Glutamatergic neuron (in vitro differentiated cells): ENCODE results near the gene PARM1. TPM values are rescaled to one million over a fixed set of nuclear protein-coding genes. Genes with fewer than 3 reads are reported as not detected.

ENCODE experiments used
- DNase-seq: peaks from one replicate; pipeline ENCODE4 v3.0.0; 2022
- H3K27ac Mint-ChIP-seq: one replicate; pipeline ENCODE4 v1.8.0; 2020; ENCODE audit warnings: mild to moderate bottlenecking, mixed read lengths, inconsistent platforms; ENCODE audit not compliant: unreplicated experiment
- H3K27me3 Mint-ChIP-seq: one replicate; pipeline ENCODE4 v1.8.0; 2020; ENCODE audit warnings: mild to moderate bottlenecking, moderate library complexity, mixed read lengths, inconsistent platforms; ENCODE audit not compliant: unreplicated experiment
- H3K36me3 Mint-ChIP-seq: one replicate; pipeline ENCODE4 v1.8.0; 2020; ENCODE audit warnings: mild to moderate bottlenecking, mixed read lengths, inconsistent platforms; ENCODE audit not compliant: unreplicated experiment
- H3K4me1 Mint-ChIP-seq: one replicate; pipeline ENCODE4 v1.8.0; 2020; ENCODE audit warnings: mild to moderate bottlenecking, low read depth, mixed read lengths, inconsistent platforms; ENCODE audit not compliant: unreplicated experiment
- H3K4me3 Mint-ChIP-seq: one replicate; pipeline ENCODE4 v1.8.0; 2020; ENCODE audit warnings: mild to moderate bottlenecking, mixed read lengths, inconsistent platforms; ENCODE audit not compliant: unreplicated experiment
- H3K9me3 Mint-ChIP-seq: one replicate; pipeline ENCODE4 v1.8.0; 2020; ENCODE audit warnings: mild to moderate bottlenecking, moderate library complexity, mixed read lengths, inconsistent platforms; ENCODE audit not compliant: unreplicated experiment
- total RNA-seq: library from RNA; stranded (reverse); fragmentation: NEBNext Ultra II Directional; extraction: Animal tissue kit (Norgen Biotek cat#: 25700); gene quantifications from one replicate; pipeline ENCODE4 v1.2.1, GENCODE V29; 2021; ENCODE audit not compliant: unreplicated experiment
- TF ChIP-seq, protein P1 (sequence below): fragments of 200-600 bp; sonication (generic); IDR thresholded peaks from one replicate; pipeline ENCODE4 v1.5.0; 2021; ENCODE audit not compliant: partially characterized antibody, unreplicated experiment

The PARM1 gene
- total RNA-seq, 1 donor from 2014 or later: 94.3 TPM

DNA sequence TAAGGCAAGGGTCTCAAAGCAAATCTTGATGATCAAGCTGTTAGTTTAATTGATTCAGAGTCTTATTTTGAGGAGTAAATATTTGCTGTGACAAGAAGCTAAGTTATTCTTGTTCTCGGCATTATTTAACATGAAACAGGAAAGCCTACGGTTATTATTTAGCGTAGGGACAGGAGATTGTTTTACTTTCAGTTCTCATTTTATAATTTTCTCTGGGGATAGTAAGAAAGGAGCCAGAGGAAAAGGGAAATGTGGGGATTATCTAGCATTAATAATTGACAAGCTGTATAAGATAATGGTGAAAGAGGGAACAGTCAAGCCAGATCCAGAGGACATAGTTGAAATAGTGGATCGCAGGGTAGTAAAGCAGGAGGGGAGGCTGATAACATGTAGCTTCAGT, 39.7 kb upstream of the PARM1 start:
- no peaks in the 10 kb centered on the region for H3K9me3 Mint-ChIP-seq
- peaks cover 2% of the 10 kb centered on the region for H3K27me3 Mint-ChIP-seq
- H3K27ac Mint-ChIP-seq: no peak overlapping the region
- no peak overlapping the region for H3K4me3 Mint-ChIP-seq
- H3K4me1 Mint-ChIP-seq: peaks cover 16% of the 10 kb centered on the region
- TF ChIP-seq, protein P1, sequence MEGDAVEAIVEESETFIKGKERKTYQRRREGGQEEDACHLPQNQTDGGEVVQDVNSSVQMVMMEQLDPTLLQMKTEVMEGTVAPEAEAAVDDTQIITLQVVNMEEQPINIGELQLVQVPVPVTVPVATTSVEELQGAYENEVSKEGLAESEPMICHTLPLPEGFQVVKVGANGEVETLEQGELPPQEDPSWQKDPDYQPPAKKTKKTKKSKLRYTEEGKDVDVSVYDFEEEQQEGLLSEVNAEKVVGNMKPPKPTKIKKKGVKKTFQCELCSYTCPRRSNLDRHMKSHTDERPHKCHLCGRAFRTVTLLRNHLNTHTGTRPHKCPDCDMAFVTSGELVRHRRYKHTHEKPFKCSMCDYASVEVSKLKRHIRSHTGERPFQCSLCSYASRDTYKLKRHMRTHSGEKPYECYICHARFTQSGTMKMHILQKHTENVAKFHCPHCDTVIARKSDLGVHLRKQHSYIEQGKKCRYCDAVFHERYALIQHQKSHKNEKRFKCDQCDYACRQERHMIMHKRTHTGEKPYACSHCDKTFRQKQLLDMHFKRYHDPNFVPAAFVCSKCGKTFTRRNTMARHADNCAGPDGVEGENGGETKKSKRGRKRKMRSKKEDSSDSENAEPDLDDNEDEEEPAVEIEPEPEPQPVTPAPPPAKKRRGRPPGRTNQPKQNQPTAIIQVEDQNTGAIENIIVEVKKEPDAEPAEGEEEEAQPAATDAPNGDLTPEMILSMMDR: no peak
- DNase-seq: no peak
- no peaks in the 10 kb centered on the region for H3K36me3 Mint-ChIP-seq

DNA sequence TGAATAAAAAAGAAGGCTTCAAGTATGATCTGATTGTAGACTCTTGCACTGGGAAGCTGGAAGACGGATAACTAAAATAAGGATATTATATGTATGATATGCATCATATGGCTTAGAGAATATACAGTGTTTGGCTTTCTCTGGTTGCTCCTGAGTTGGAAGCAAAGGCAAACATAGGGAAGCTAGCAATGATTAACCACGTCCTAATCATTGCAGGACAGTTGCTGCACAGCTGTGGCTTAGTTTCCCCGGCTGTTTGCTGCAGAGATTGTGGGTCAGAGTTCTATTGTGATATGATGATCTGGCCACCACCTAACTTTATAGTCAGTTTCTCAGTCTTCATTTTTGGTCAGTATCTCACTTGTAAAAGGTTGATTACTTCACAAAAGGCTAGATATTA, 36.3 kb upstream of the PARM1 start:
- Mint-ChIP-seq H3K4me3 (no peak overlapping the region), H3K27ac (no peak overlapping the region), H3K27me3 (peaks cover 2% of the 10 kb centered on the region), H3K4me1 (no peaks in the 10 kb centered on the region), H3K9me3 (no peaks in the 10 kb centered on the region), H3K36me3 (no peaks in the 10 kb centered on the region)
- TF ChIP-seq, protein P1: no peak
- no peak for DNase-seq

DNA sequence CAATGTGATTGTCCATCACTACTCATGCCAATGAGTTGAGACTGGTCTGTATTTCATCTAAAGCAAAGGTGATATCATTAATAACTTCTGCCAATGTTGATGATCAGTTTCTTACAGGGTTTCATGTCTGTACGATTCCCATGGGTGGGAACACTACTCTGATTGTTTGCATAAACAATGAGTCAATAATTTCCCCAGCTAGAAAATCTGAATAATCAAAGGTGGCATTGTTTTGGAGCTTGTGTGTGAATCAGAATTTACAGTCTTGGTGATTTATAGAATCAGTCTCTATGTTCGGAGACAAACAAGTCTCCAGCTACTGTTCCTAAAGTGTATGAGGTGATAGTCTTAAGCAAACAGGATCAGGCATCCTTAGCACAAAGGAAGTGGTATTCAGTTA, 35.5 kb upstream of the PARM1 start:
- TF ChIP-seq, protein P1: no peak
- Mint-ChIP-seq H3K4me3 (no peak overlapping the region), H3K36me3 (no peaks in the 10 kb centered on the region), H3K27me3 (peaks cover under 1% of the 10 kb centered on the region), H3K4me1 (no peaks in the 10 kb centered on the region), H3K27ac (no peak overlapping the region), H3K9me3 (no peaks in the 10 kb centered on the region)
- DNase-seq: no peak

DNA sequence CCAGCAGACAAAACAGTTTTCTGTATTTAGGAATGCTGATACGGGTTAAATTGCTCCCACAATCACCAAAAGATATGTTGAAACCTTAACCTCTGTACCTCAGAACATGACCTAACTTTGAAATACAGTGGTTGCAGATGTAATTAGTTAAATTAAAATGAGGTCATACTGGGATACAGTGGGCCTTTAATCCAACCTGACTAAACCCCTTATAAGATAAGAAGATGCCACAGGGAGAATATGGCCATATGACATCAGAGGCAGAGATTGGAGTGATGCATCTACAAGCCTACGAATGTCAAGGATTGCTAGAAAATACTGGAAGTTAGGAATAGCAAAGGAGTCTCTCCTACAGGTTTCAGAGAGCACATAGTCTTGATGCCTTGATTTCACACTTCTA, 32.1 kb upstream of the PARM1 start:
- no peak overlapping the region for H3K4me3 Mint-ChIP-seq
- no peaks in the 10 kb centered on the region for H3K27me3 Mint-ChIP-seq
- no peaks in the 10 kb centered on the region for H3K4me1 Mint-ChIP-seq
- H3K27ac Mint-ChIP-seq: no peak overlapping the region
- no peaks in the 10 kb centered on the region for H3K9me3 Mint-ChIP-seq
- no peaks in the 10 kb centered on the region for H3K36me3 Mint-ChIP-seq
- TF ChIP-seq, protein P1: no peak
- DNase-seq: no peak

DNA sequence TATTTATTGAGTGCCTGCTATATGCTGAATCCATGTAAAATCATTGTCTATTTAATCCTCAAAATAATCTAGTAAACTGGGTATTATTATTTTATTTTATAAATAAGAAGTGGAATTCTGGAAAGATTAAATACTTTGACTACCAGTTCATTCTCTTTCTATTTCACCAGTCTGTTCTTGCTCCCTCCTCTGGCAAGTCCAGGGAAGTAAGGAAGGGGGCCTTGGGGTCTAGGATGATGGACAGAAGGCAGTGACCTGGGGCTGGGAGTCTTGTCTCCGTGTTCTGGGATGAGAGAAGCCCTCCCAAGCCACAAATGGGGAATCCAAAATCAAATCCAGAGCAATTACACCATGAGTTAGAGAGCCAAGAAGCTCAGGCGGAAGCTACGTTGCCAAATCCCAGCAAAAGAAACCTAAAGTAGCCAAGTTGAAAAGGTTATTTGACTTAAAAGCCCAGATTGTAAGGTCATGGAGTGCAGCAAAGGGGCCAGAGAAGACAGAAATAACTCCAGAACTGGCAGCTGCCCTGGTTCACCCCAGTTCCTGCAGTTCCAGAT, 28.3 kb upstream of the PARM1 start:
- H3K27me3 Mint-ChIP-seq: no peaks in the 10 kb centered on the region
- TF ChIP-seq, protein P1: no peak
- H3K9me3 Mint-ChIP-seq: no peaks in the 10 kb centered on the region
- H3K4me3 Mint-ChIP-seq: no peak overlapping the region
- peaks cover 5% of the 10 kb centered on the region for H3K4me1 Mint-ChIP-seq
- H3K36me3 Mint-ChIP-seq: no peaks in the 10 kb centered on the region
- no peak for DNase-seq
- H3K27ac Mint-ChIP-seq: no peak overlapping the region
